HFF-Myc (cell line): Measurements from ENCODE around the gene PASK.

Experiments used
- DNase-seq: peaks from one replicate; pipeline ENCODE4 v3.0.0-alpha.2; 2011; ENCODE audit warnings: low read depth; ENCODE audit errors: extremely low read depth
- H3K4me3 ChIP-seq: replicated peaks from 2 replicates; pipeline ENCODE4 v1.5.1; 2011; ENCODE audit warnings: low read depth, mild to moderate bottlenecking, control low read depth, low read length
- TF ChIP-seq, protein P1 (sequence below): IDR thresholded peaks from 2 replicates; pipeline ENCODE4 v1.5.1; 2012; ENCODE audit warnings: mild to moderate bottlenecking, low read depth, low read length, control low read depth; ENCODE audit errors: missing control alignments

PASK gene

DNA sequence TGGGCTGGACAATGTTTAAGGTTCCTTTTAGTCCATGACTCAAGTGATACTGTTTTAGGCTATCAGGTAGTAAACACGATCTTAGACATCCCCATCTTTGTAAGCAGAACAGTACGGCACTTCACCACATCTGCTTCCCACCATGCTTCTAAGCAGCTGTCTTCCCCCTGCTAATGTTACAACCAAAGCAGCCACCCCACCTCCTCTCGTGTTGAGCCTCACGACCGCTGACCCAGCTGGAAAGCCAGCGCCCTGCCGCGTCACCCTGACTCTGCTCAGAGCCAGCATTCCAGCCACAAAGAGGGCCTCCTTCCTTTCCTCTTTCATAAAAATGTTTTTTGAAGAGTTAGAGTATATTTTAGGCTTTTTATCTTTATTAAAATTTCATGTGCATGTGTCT lies 56.6 kb downstream of the PASK start:
- TF ChIP-seq, protein P1, sequence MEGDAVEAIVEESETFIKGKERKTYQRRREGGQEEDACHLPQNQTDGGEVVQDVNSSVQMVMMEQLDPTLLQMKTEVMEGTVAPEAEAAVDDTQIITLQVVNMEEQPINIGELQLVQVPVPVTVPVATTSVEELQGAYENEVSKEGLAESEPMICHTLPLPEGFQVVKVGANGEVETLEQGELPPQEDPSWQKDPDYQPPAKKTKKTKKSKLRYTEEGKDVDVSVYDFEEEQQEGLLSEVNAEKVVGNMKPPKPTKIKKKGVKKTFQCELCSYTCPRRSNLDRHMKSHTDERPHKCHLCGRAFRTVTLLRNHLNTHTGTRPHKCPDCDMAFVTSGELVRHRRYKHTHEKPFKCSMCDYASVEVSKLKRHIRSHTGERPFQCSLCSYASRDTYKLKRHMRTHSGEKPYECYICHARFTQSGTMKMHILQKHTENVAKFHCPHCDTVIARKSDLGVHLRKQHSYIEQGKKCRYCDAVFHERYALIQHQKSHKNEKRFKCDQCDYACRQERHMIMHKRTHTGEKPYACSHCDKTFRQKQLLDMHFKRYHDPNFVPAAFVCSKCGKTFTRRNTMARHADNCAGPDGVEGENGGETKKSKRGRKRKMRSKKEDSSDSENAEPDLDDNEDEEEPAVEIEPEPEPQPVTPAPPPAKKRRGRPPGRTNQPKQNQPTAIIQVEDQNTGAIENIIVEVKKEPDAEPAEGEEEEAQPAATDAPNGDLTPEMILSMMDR, result no peak
- H3K4me3 ChIP-seq, result no peak overlapping the region
- DNase-seq, result no peak

DNA sequence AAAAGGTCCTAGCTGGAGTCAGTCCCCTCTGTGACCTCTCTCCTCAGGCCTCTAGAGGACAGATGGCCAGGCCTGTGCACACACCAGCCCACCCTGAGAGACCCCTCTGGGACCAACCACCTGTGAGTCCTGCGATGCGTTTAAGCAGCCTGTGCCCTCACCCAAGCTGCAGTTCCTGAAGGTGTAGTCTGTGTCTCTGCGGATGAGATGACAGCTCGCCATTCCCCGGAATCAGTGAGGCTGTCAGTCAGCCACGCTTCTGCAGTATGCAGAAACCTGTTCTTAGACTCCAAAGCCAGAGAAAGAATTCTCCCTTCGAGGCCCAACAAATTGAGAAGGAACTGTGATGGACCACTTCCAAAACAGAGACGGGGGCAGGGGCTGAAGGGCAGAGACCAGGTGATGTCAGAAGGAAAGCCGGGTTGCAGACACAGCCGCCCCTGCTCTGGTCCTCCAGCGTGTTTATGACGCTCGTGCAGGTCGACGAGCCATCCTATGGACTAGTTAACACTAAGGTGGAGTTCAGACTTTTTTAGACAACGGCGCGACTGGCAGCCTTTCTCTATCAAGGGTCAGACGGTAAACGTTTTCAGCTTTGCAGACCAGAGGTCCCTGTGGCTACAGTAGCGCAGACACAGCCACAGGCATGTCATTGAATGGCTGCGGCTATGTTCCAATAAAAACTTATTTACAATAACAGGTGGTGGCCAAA lies 57.4 kb downstream of the PASK start:
- no peak for DNase-seq
- TF ChIP-seq, protein P1, result no peak
- no peak overlapping the region for H3K4me3 ChIP-seq

GRCh38 chr2:241091201-241091600 lies 58.1 kb downstream of the PASK start:
- no peak for DNase-seq
- no peak overlapping the region for H3K4me3 ChIP-seq
- TF ChIP-seq, protein P1, result no peak

- no peak for DNase-seq
- H3K4me3 ChIP-seq, result no peak overlapping the region
- TF ChIP-seq, protein P1, result no peak
These were observed 60.2 kb downstream of the PASK start for GRCh38 chr2:241088791-241089732.

GRCh38 chr2:241088376-241088775 lies 60.9 kb downstream of the PASK start:
- H3K4me3 ChIP-seq, result no peak overlapping the region
- TF ChIP-seq, protein P1, result no peak
- DNase-seq, result no peak

GRCh38 chr2:241087420-241088268 lies 61.6 kb downstream of the PASK start:
- H3K4me3 ChIP-seq, result no peak overlapping the region
- TF ChIP-seq, protein P1, result no peak
- no peak for DNase-seq
